Measurements from ENCODE around the gene STAB2. TPM values are rescaled to one million over a fixed set of nuclear protein-coding genes. Genes with fewer than 3 reads are reported as not detected.

Gene STAB2
- total and polyA plus RNA-seq, 2 of the 8 experiments (the other 6 are each of a cell fraction or from before 2014, with no cell fraction given): not detected

DNA sequence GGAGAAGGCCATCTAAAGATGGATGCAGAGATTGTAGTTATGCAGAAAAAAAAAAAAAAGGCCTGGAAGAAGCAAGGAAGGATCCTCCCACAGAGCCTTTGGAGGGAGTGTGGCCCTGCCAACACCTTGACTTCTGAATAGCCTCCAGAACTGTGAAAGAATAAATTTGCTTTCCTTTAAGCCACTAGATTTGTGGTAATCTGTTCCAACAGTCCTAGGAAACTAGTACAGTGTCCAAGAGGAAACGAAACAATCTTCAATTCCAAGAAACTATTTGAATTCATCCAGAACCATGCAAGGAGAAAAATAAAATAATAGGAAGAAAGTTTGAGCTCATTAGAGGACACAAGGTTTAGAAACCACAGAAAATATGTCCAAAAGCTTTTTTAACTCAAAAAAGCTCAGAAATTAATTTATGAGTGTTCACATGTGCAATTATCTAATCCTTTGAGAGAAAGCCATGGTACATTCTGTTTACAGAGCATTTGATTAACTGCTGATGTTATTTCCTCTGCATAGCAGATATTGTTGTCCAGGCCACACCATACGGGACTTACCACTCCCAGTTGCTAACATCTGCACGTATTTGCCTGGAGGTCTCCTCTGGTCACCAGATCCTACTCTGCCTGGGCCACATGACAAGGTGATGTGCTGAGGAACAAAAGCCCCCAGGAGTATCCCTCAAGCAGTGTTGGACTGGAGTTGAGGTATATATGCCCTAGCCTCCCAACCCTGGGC, 30.0 kb upstream of the STAB2 start:
- ChIA-PET CTCF (ENCODE audit: partially characterized antibody) (interaction anchor here (0.6 to 1.3 kb wide), 3 partner anchors 9 to 201 kb away, joined by 3 to 9 read pairs (median 4); no protein-coding TSS in a partner anchor), POLR2A (ENCODE audit: partially characterized antibody) (no interaction called here)
- Histone ChIP-seq H4K5ac (ENCODE audit: insufficient read length, low read depth, low read length) (no peak overlapping the region), H2AK5ac (ENCODE audit: low read depth, low read length) (no peak overlapping the region), H3K9me3 (ENCODE audit: insufficient read depth in 2 of 2, low read depth in 1 of 2, low read length in 1 of 2) (peaks cover 3 to 4% of the 10 kb centered on the region in 2 experiments; a peak in 1 of 4 replicates), H3K23me2 (ENCODE audit: low read depth, low read length) (no peaks in the 10 kb centered on the region), H2BK15ac (ENCODE audit: low read length) (no peak overlapping the region), H2BK12ac (ENCODE audit: low read depth, low read length) (no peak overlapping the region), H2BK5ac (ENCODE audit: low read depth, low read length) (no peak overlapping the region), H3K79me1 (ENCODE audit: low read depth, low read length) (no peaks in the 10 kb centered on the region), H3K4me2 (ENCODE audit: insufficient read depth in 1 of 2, low read depth in 2 of 2, low read length in 2 of 2) (no peak overlapping the region), H3K18ac (ENCODE audit: extremely low read depth, low read length) (no peak overlapping the region), H4K91ac (replicated peaks; ENCODE audit: insufficient read length, low read length) (no peak overlapping the region), H3K9ac (replicated peaks in 1 of 4; ENCODE audit: extremely low read depth in 1 of 4, low read depth in 3 of 4, low read length in 3 of 4) (no peak overlapping the region), H3K14ac (ENCODE audit: insufficient read length) (no peak overlapping the region), H4K8ac (ENCODE audit: extremely low read depth, insufficient read depth, low read length) (no peak overlapping the region), H3K23ac (ENCODE audit: insufficient read length) (no peak overlapping the region), H2BK20ac (ENCODE audit: low read length) (no peak overlapping the region), H2BK120ac (replicated peaks; ENCODE audit: low read depth, low read length) (no peak overlapping the region), H3K27ac (ENCODE audit: low read depth, low read length) (no peak overlapping the region), H3K4ac (replicated peaks; ENCODE audit: insufficient read length, low read depth, low read length) (no peak overlapping the region), H3K4me1 (replicated peaks in 1 of 4; ENCODE audit: control insufficient read depth in 3 of 4, insufficient read depth in 4 of 4, low read length in 3 of 4) (no peaks in the 10 kb centered on the region), H2AFZ (ENCODE audit: low read length) (no peak overlapping the region), H3K56ac (replicated peaks; ENCODE audit: insufficient read length, low read depth, low read length) (no peak overlapping the region), H3K4me3 (ENCODE audit: extremely low read depth in 1 of 4, insufficient read depth in 2 of 4, low read depth in 3 of 4, low read length in 4 of 4) (no peak overlapping the region), H3K27me3 (replicated peaks in 1 of 4; ENCODE audit: control insufficient read depth in 3 of 4, extremely low read depth in 1 of 4, insufficient read depth in 3 of 4, low read length in 3 of 4) (no peaks in the 10 kb centered on the region), H3K36me3 (ENCODE audit: control insufficient read depth in 2 of 4, insufficient read depth in 4 of 4, low read length in 3 of 4) (no peaks in the 10 kb centered on the region), H3K79me2 (ENCODE audit: control insufficient read depth in 1 of 2, insufficient read depth in 2 of 2, low read length in 2 of 2) (no peaks in the 10 kb centered on the region), H4K20me1 (replicated peaks in 1 of 2; ENCODE audit: control insufficient read depth in 1 of 2, insufficient read depth in 2 of 2, low read length in 2 of 2) (no peaks in the 10 kb centered on the region)
- no peak for TF ChIP-seq KDM1A (IDR thresholded peaks at IDR 0.05; ENCODE audit: borderline replicate concordance, low read length)
- TF ChIP-seq CHD2 (IDR thresholded peaks at IDR 0.05; ENCODE audit: low read length): no peak
- TF ChIP-seq BRCA1 (IDR thresholded peaks at IDR 0.05; ENCODE audit: low read depth, low read length): no peak
- TF ChIP-seq, protein P1, sequence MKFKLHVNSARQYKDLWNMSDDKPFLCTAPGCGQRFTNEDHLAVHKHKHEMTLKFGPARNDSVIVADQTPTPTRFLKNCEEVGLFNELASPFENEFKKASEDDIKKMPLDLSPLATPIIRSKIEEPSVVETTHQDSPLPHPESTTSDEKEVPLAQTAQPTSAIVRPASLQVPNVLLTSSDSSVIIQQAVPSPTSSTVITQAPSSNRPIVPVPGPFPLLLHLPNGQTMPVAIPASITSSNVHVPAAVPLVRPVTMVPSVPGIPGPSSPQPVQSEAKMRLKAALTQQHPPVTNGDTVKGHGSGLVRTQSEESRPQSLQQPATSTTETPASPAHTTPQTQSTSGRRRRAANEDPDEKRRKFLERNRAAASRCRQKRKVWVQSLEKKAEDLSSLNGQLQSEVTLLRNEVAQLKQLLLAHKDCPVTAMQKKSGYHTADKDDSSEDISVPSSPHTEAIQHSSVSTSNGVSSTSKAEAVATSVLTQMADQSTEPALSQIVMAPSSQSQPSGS (IDR thresholded peaks at IDR 0.05; ENCODE audit: low read length): no peak
- TF ChIP-seq TAF7 (optimal IDR thresholded peaks at IDR 0.05; ENCODE audit: borderline replicate concordance, low read depth, low read length): no peak
- no peak for TF ChIP-seq SAP30 (IDR thresholded peaks at IDR 0.05; ENCODE audit: insufficient read depth, insufficient replicate concordance, low read length)
- no peak for DNase-seq (ENCODE audit: low read depth in 1 of 2, low spot score in 2 of 2)
- FAIRE-seq: no peak
- WGBS, 2 experiments (ENCODE audit: extremely low coverage in 1 of 2, insufficient coverage in 1 of 2, insufficient read length in 1 of 2, insufficient replicate concordance in 2 of 2, low coverage in 1 of 2, low lambda C conversion rate in 2 of 2, missing lambda C conversion rate in 1 of 2): 88% methylated on average over 3 of the region's 3 CpGs; no CpG with 5 or more reads in 1 of the 2 experiments
